Endodermal cell (in vitro differentiated cells): ENCODE measurements around the gene SGMS2. TPM values are rescaled to one million over a fixed set of nuclear protein-coding genes. Genes with fewer than 3 reads are reported as not detected.

Source experiments
- DNase-seq: peaks from one replicate; pipeline ENCODE4 v3.0.0-alpha.2; 2017
- H3K27ac ChIP-seq: 2 replicates; pipeline ENCODE4 v1.5.1; 2013; ENCODE audit warnings: mild to moderate bottlenecking, low read depth, low read length, moderate library complexity
- H3K27me3 ChIP-seq: 2 replicates; pipeline ENCODE4 v1.6.1; 2013; ENCODE audit warnings: mild to moderate bottlenecking, low read length, moderate library complexity; ENCODE audit not compliant: insufficient read depth, control insufficient read depth, poor library complexity, severe bottlenecking
- H3K36me3 ChIP-seq: 2 replicates; pipeline ENCODE4 v1.7.0; 2013; ENCODE audit warnings: mild to moderate bottlenecking, low read length, moderate library complexity; ENCODE audit not compliant: control insufficient read depth, insufficient read depth
- H3K4me1 ChIP-seq: one replicate; pipeline ENCODE4 v1.7.0; 2013; ENCODE audit warnings: low read length; ENCODE audit not compliant: control insufficient read depth, insufficient read depth
- H3K4me3 ChIP-seq: 2 replicates; pipeline ENCODE4 v1.5.1; 2013; ENCODE audit warnings: mild to moderate bottlenecking, low read length, moderate library complexity
- H3K9ac ChIP-seq: 2 replicates; pipeline ENCODE4 v1.6.1; 2013; ENCODE audit warnings: mild to moderate bottlenecking, low read length, moderate library complexity; ENCODE audit not compliant: poor library complexity, severe bottlenecking; ENCODE audit errors: extremely low read depth
- H3K9me3 ChIP-seq: 2 replicates; pipeline ENCODE4 v1.6.1; 2013; ENCODE audit warnings: mild to moderate bottlenecking, low read length, moderate library complexity; ENCODE audit not compliant: control insufficient read depth
- H3K27ac Mint-ChIP-seq: 2 replicates; pipeline ENCODE4 v1.8.0; 2020; ENCODE audit warnings: mixed read lengths
- H3K27me3 Mint-ChIP-seq: 2 replicates; pipeline ENCODE4 v1.8.0; 2021; ENCODE audit warnings: mild to moderate bottlenecking, mixed read lengths; ENCODE audit not compliant: insufficient read depth
- H3K36me3 Mint-ChIP-seq: 2 replicates; pipeline ENCODE4 v1.8.0; 2020; ENCODE audit warnings: low read depth, mixed read lengths
- H3K4me1 Mint-ChIP-seq: 2 replicates; pipeline ENCODE4 v1.8.0; 2020; ENCODE audit warnings: mixed read lengths
- H3K4me3 Mint-ChIP-seq: 2 replicates; pipeline ENCODE4 v1.8.0; 2020; ENCODE audit warnings: mild to moderate bottlenecking, moderate library complexity, mixed read lengths
- H3K9me3 Mint-ChIP-seq: 2 replicates; pipeline ENCODE4 v1.8.0; 2020; ENCODE audit warnings: mild to moderate bottlenecking, mixed read lengths
- WGBS, 2 experiments: methylation state at CpG; one replicate each; pipeline versions ENCODE4 v1.1.5 to v1.1.7; 2013; ENCODE audit warnings: missing lambda C conversion rate in 2 of 2, mixed read lengths in 1 of 2; ENCODE audit not compliant: insufficient coverage in 1 of 2, insufficient read length in 1 of 2; 5-methylcytosine and 5-hydroxymethylcytosine counted together
- total RNA-seq, 2 donors: library from RNA; stranded (reverse); fragmentation: NEBNext Ultra II Directional in 1 of 2; extraction: Animal tissue kit (Norgen Biotek cat#: 25700) in 1 of 2; gene quantifications; 2 replicates in 1 of 2; 3 replicates in 1 of 2; pipeline ENCODE4 v1.2.1, GENCODE V29; 2021
- TF ChIP-seq, protein P1 (sequence below): fragments of 200-600 bp; sonication (generic); conservative IDR thresholded peaks from 2 replicates; pipeline ENCODE4 v1.5.0; 2021; ENCODE audit warnings: antibody characterized with exemption, mild to moderate bottlenecking

The SGMS2 gene
- total RNA-seq, 2 donors from 2014 or later: 0.11 to 0.62 TPM

DNA sequence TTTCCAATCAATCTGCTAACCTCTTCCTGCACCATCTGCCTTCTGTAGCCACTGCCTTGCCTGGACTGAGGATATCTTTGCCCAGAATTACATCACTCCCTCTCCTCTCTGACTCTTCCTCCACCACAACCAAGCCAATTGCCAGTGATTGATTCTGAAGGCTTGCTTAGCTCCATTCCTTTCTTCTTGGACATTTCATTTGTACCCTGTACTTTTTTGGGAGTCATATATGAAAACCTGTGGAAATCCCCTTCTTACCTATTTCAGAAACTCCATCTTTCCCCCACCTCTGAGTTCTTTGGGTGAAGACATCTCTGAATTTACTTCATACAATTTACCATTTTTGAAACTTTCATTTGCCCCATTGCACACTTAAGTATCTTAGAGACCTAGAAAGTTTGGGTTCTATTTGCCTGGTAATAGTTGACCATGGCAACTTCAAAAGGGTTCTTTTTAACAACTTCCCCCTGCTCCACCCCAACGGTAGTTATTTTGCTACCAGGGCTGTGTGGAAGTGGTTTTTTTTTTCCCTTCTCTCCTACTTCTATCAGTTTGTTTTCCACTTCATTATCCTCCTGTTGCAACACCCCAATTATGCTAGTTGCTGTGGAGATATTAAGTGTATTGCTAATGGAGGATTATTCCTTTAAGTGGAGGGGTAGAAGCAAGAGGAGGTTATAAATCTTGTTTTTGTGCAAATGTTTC, 14.3 kb downstream of the SGMS2 start:
- TF ChIP-seq, protein P1, sequence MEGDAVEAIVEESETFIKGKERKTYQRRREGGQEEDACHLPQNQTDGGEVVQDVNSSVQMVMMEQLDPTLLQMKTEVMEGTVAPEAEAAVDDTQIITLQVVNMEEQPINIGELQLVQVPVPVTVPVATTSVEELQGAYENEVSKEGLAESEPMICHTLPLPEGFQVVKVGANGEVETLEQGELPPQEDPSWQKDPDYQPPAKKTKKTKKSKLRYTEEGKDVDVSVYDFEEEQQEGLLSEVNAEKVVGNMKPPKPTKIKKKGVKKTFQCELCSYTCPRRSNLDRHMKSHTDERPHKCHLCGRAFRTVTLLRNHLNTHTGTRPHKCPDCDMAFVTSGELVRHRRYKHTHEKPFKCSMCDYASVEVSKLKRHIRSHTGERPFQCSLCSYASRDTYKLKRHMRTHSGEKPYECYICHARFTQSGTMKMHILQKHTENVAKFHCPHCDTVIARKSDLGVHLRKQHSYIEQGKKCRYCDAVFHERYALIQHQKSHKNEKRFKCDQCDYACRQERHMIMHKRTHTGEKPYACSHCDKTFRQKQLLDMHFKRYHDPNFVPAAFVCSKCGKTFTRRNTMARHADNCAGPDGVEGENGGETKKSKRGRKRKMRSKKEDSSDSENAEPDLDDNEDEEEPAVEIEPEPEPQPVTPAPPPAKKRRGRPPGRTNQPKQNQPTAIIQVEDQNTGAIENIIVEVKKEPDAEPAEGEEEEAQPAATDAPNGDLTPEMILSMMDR: no peak
- H3K4me3 Mint-ChIP-seq: no peak overlapping the region

DNA sequence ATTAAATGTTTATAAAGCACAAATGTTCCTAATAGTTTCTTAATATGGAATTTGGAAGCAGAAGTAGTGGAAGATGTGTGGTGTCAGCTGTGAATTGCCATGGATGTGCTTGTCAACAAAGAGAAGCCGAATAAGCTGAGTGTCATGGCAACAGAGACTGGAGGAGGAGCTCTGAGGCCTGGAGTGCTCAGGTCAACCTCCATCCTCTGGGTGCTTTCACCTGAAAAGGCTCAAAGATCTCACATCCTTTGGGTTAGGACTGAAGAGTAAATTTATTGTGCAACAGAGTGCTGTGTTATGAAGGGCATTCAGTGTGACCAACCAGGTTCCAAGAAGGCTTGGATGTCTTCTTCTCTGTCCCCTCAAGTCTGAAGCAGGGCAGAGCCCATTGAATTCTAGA, 18.7 kb downstream of the SGMS2 start:
- H3K9ac ChIP-seq: no peak overlapping the region
- Mint-ChIP-seq H3K4me1 (no peaks in the 10 kb centered on the region), H3K9me3 (peaks cover 10% of the 10 kb centered on the region), H3K27ac (no peak overlapping the region), H3K27me3 (no peaks in the 10 kb centered on the region), H3K4me3 (no peak overlapping the region), H3K36me3 (no peaks in the 10 kb centered on the region)
- no peaks in the 10 kb centered on the region for H3K36me3 ChIP-seq
- no peaks in the 10 kb centered on the region for H3K9me3 ChIP-seq
- no peak overlapping the region for H3K4me3 ChIP-seq
- no peaks in the 10 kb centered on the region for H3K27me3 ChIP-seq
- no peaks in the 10 kb centered on the region for H3K4me1 ChIP-seq
- TF ChIP-seq, protein P1: no peak
- WGBS, 2 experiments: 83 to 100% methylated on average over 1 of the region's 1 CpG
- no peak for DNase-seq
- no peak overlapping the region for H3K27ac ChIP-seq

More for the DNA sequence above, 14.3 kb downstream of the SGMS2 start:
- Histone ChIP-seq H3K27ac (no peak overlapping the region), H3K36me3 (no peaks in the 10 kb centered on the region), H3K9ac (no peak overlapping the region), H3K27me3 (no peaks in the 10 kb centered on the region), H3K4me1 (no peaks in the 10 kb centered on the region), H3K9me3 (peaks cover 4% of the 10 kb centered on the region), H3K4me3 (no peak overlapping the region)
- H3K9me3 Mint-ChIP-seq: no peaks in the 10 kb centered on the region
- H3K27me3 Mint-ChIP-seq: no peaks in the 10 kb centered on the region
- no peak for DNase-seq
- no peaks in the 10 kb centered on the region for H3K36me3 Mint-ChIP-seq
- H3K27ac Mint-ChIP-seq: no peak overlapping the region
- WGBS, 2 experiments: no CpG with 5 or more reads among the region's 1 CpG
- H3K4me1 Mint-ChIP-seq: no peaks in the 10 kb centered on the region

DNA sequence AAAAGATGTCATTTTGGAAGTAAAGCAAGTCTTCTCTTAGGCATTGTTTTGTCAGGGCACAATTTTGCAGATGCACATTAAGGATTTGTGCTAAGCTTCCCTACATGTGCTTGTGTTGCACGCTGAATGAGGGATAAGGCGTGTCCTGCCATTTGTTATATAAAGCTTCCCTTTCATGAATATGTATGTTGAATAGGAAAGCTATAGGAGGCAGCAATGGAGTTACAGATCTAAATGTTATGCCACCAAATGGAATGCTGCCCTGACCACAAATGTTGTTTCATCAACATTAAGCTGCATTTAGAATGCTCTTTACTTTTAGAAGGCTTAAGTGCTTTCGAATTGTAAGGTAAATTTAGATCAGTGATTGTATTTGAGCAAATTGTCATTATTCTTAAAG, 20.9 kb downstream of the SGMS2 start:
- Mint-ChIP-seq H3K27ac (no peak overlapping the region), H3K36me3 (no peaks in the 10 kb centered on the region), H3K27me3 (no peaks in the 10 kb centered on the region), H3K9me3 (peaks cover 10% of the 10 kb centered on the region), H3K4me1 (no peaks in the 10 kb centered on the region), H3K4me3 (no peak overlapping the region)
- DNase-seq: no peak
- 94 to 100% methylated on average over 1 to 3 of the region's 3 CpGs for WGBS, 2 experiments
- no peaks in the 10 kb centered on the region for H3K9me3 ChIP-seq
- no peak overlapping the region for H3K27ac ChIP-seq
- H3K4me1 ChIP-seq: no peaks in the 10 kb centered on the region
- TF ChIP-seq, protein P1: no peak
- no peak overlapping the region for H3K4me3 ChIP-seq
- H3K27me3 ChIP-seq: no peaks in the 10 kb centered on the region
- no peaks in the 10 kb centered on the region for H3K36me3 ChIP-seq
- H3K9ac ChIP-seq: no peak overlapping the region
